Fibroblast of skin of scalp (primary cell): ENCODE results near the gene PLCB4.

ENCODE experiments used
- DNase-seq: peaks from one replicate; pipeline ENCODE4 v3.0.0-alpha.2; 2013

The PLCB4 gene

GRCh38 chr20:9458138-9458796, 389.4 kb downstream of the PLCB4 start:
- peak; percentile 44 for DNase-seq

GRCh38 chr20:9460518-9460917, 391.6 kb downstream of the PLCB4 start:
- DNase-seq, result peak; percentile 79

- DNase-seq, result peak; percentile 12
Measured at GRCh38 chr20:9467995-9468394, 399.1 kb downstream of the PLCB4 start.

GRCh38 chr20:9474835-9475415, 406.0 kb downstream of the PLCB4 start:
- peak; percentile 25 for DNase-seq

- no peak for DNase-seq
Measured at GRCh38 chr20:9475456-9475855, 406.6 kb downstream of the PLCB4 start.

- DNase-seq, result no peak
Measured at GRCh38 chr20:9476174-9476573, 407.3 kb downstream of the PLCB4 start.

GRCh38 chr20:9476637-9477036, 407.8 kb downstream of the PLCB4 start:
- no peak for DNase-seq

GRCh38 chr20:9478771-9479170, 409.9 kb downstream of the PLCB4 start:
- DNase-seq, result no peak

- no peak for DNase-seq
Measured at GRCh38 chr20:9480066-9480465, 411.2 kb downstream of the PLCB4 start.

- no peak for DNase-seq
Measured at GRCh38 chr20:9482180-9482579, 413.3 kb downstream of the PLCB4 start.

GRCh38 chr20:9483131-9483530, 414.2 kb downstream of the PLCB4 start:
- DNase-seq, result no peak

GRCh38 chr20:9485614-9486340, 416.9 kb downstream of the PLCB4 start:
- DNase-seq, result no peak

GRCh38 chr20:9487231-9487630, 418.3 kb downstream of the PLCB4 start:
- DNase-seq, result no peak

GRCh38 chr20:9488063-9488462, 419.2 kb downstream of the PLCB4 start:
- DNase-seq, result no peak

- peak; percentile 59 for DNase-seq
Measured at GRCh38 chr20:9490161-9490560, 421.3 kb downstream of the PLCB4 start.

- no peak for DNase-seq
Measured at GRCh38 chr20:9490631-9491030, 421.7 kb downstream of the PLCB4 start.

GRCh38 chr20:9491324-9491723, 422.4 kb downstream of the PLCB4 start:
- DNase-seq, result no peak

- peak; percentile 73 for DNase-seq
Measured at GRCh38 chr20:9492067-9492466, 423.2 kb downstream of the PLCB4 start.

GRCh38 chr20:9493803-9494202, 424.9 kb downstream of the PLCB4 start:
- no peak for DNase-seq

GRCh38 chr20:9495701-9496100, 426.8 kb downstream of the PLCB4 start:
- DNase-seq, result no peak

GRCh38 chr20:9496155-9496554, 427.3 kb downstream of the PLCB4 start:
- no peak for DNase-seq

- DNase-seq, result peak; percentile 40
Measured at GRCh38 chr20:9498322-9498721, 429.4 kb downstream of the PLCB4 start.

- DNase-seq, result no peak
Measured at GRCh38 chr20:9499126-9499899, 430.4 kb downstream of the PLCB4 start.
